ENCODE data around the gene ZNF783. TPM values are rescaled to one million over a fixed set of nuclear protein-coding genes. Genes with fewer than 3 reads are reported as not detected.
A peak's percentile ranks its signal among the peaks of the same experiment; 100 is the strongest.
"Not testable (repeated sequence)": the region's sequence is repeated elsewhere in the genome, so short reads cannot be mapped to it uniquely, and the experiment has no call there.

The ZNF783 gene
- polyA plus RNA-seq = 8.1 TPM

GRCh38 chr7:149261829-149262617, at the start of gene ZNF783:
TSS of gene ZNF783 (plus strand) at chr7:149262196. CDS start at chr7:149262334, 138 bp downstream.
- Mint-ChIP-seq H3K9me3 (no peaks in the 10 kb centered on the region), H3K4me3 (peak within 1 kb of the TSS; percentile 83 to 91 (median 87)), H3K4me1 (peaks cover 11 to 17% (median 13%) of the 10 kb centered on the region in 3 donors), H3K27ac (peak within 1 kb of the TSS; percentile 51 to 94 (median 90)), H3K27me3 (no peaks in the 10 kb centered on the region), H3K36me3 (peaks cover 4% of the 10 kb centered on the region)

- Mint-ChIP-seq H3K4me1 (no peaks in the 10 kb centered on the region), H3K36me3 (peaks cover 11% of the 10 kb centered on the region), H3K27me3 (no peaks in the 10 kb centered on the region), H3K9me3 (no peaks in the 10 kb centered on the region), H3K4me3 (no peak overlapping the region), H3K27ac (no peak overlapping the region)
Measured at GRCh38 chr7:149214020-149214720, 47.8 kb upstream of the ZNF783 start.

- no peak overlapping the region for H3K27ac Mint-ChIP-seq
- H3K36me3 Mint-ChIP-seq = peaks cover 12% of the 10 kb centered on the region
- H3K9me3 Mint-ChIP-seq = no peaks in the 10 kb centered on the region
Measured at GRCh38 chr7:149216402-149216801, 45.6 kb upstream of the ZNF783 start.

GRCh38 chr7:149217570-149217969, 44.4 kb upstream of the ZNF783 start:
- no peaks in the 10 kb centered on the region for H3K9me3 Mint-ChIP-seq
- no peaks in the 10 kb centered on the region for H3K4me1 Mint-ChIP-seq
- peaks cover 15% of the 10 kb centered on the region for H3K36me3 Mint-ChIP-seq
- H3K27me3 Mint-ChIP-seq = no peaks in the 10 kb centered on the region
- no peak overlapping the region for H3K27ac Mint-ChIP-seq
- no peak overlapping the region for H3K4me3 Mint-ChIP-seq

More at GRCh38 chr7:149216402-149216801, 45.6 kb upstream of the ZNF783 start:
- H3K4me1 Mint-ChIP-seq = no peaks in the 10 kb centered on the region
- H3K27me3 Mint-ChIP-seq = no peaks in the 10 kb centered on the region
- H3K4me3 Mint-ChIP-seq = no peak overlapping the region

DNA sequence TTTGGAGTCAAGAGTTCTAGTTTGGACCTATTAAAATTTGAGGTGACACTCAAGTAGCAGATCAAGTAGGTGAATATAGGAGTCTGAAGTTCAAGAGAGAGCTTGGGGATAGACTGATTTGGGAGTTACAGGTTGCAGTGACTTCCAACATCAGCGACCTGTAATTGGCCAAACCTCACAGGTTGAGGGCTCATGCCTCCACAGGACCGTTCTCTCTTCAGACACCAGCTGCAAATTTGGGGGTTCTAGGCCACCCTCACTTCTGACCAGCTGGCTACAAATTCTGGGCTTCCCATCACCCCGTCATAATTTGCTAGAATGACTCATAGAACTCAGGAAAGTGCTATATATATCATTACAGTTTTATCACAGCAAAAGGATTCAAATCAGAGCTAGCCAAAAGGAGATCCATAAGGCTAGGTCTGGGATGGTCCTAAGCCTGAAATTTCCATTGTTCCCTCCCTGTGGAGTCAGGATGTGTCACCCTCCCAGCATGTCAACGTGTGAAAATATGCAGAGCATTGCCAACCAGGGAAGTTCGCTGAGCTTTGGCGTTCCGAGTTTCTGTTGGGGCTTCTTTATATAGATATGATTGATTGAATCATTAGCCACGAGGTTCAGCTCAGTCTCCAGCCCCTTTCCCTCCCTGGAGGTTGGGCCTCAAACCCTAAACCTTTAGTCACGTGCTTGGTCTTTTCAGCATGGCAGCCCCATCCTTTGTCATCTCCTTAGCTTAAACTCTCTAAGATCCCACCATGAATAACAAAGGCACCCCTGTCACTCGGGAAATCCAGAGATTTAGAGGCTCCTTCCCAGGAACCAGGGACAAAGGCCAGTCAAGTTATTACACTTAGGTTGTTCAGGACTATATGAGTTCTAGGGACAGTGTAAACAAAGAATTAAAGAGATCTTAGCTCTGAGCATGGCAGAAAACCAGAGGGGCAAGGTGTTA, 43.3 kb upstream of the ZNF783 start:
- Mint-ChIP-seq H3K9me3 (no peaks in the 10 kb centered on the region), H3K27ac (no peak overlapping the region), H3K4me1 (no peaks in the 10 kb centered on the region)

GRCh38 chr7:149220534-149220933, 41.5 kb upstream of the ZNF783 start:
- Mint-ChIP-seq H3K9me3 (no peaks in the 10 kb centered on the region), H3K4me3 (no peak overlapping the region), H3K27ac (no peak overlapping the region), H3K27me3 (no peaks in the 10 kb centered on the region), H3K4me1 (no peaks in the 10 kb centered on the region), H3K36me3 (peaks cover 16% of the 10 kb centered on the region)

More for the DNA sequence above, 43.3 kb upstream of the ZNF783 start:
- Mint-ChIP-seq H3K4me3 (no peak overlapping the region), H3K27me3 (no peaks in the 10 kb centered on the region), H3K36me3 (peaks cover 15% of the 10 kb centered on the region)

DNA sequence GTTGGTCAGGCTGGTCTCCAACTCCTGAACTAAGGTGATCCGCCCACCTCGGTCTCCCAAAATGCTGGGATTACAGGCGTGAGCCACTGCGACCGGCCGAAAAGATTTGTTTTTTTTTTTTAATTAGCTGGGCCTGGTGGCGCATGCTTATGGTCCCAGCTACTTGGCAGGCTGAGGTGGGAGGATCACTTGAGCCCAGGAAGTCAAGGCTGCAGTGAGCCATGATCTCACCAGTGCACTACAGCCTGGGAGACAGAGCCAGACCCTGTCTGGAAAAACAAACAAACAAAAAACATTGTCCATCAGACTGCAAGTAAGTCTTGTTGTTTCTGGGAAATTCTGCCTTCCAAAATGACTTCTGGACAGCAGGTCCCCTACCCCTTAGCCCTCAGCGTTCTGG, 38.8 kb upstream of the ZNF783 start:
- Mint-ChIP-seq H3K27me3 (no peaks in the 10 kb centered on the region), H3K36me3 (peaks cover 15% of the 10 kb centered on the region), H3K27ac (no peak overlapping the region), H3K4me3 (no peak overlapping the region), H3K9me3 (no peaks in the 10 kb centered on the region), H3K4me1 (no peaks in the 10 kb centered on the region)

- no peaks in the 10 kb centered on the region for H3K9me3 Mint-ChIP-seq
- no peak overlapping the region for H3K4me3 Mint-ChIP-seq
- H3K27me3 Mint-ChIP-seq = no peaks in the 10 kb centered on the region
- H3K27ac Mint-ChIP-seq = no peak overlapping the region
- peaks cover 12% of the 10 kb centered on the region for H3K36me3 Mint-ChIP-seq
- H3K4me1 Mint-ChIP-seq = no peaks in the 10 kb centered on the region
Measured at GRCh38 chr7:149223761-149224160, 38.2 kb upstream of the ZNF783 start.

DNA sequence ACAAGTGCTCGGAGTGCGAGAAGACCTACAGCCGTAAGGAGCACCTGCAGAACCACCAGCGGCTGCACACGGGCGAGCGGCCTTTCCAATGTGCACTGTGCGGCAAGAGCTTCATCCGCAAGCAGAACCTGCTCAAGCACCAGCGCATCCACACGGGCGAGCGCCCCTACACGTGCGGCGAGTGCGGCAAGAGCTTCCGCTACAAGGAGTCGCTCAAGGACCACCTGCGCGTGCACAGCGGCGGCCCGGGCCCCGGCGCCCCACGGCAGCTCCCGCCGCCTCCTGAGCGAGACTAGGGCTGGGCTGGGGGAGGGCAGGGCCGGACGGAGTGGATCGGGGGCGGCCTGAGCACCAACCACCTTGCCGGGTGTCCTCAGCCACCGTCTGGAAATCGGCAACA, 37.6 kb upstream of the ZNF783 start:
- Mint-ChIP-seq H3K36me3 (peaks cover 10% of the 10 kb centered on the region), H3K9me3 (peaks cover 0 to 1% (median 0%) of the 10 kb centered on the region in 3 donors), H3K27me3 (no peaks in the 10 kb centered on the region), H3K4me1 (peaks cover 0 to 3% (median 0%) of the 10 kb centered on the region in 3 donors), H3K27ac (no peak overlapping the region), H3K4me3 (no peak overlapping the region)

GRCh38 chr7:149225106-149225505, 36.9 kb upstream of the ZNF783 start:
- Mint-ChIP-seq H3K4me3 (no peak overlapping the region), H3K27me3 (no peaks in the 10 kb centered on the region), H3K4me1 (peaks cover 0 to 3% (median 0%) of the 10 kb centered on the region in 3 donors), H3K36me3 (peaks cover 10% of the 10 kb centered on the region), H3K9me3 (peaks cover 0 to 1% (median 0%) of the 10 kb centered on the region in 3 donors), H3K27ac (no peak overlapping the region)

DNA sequence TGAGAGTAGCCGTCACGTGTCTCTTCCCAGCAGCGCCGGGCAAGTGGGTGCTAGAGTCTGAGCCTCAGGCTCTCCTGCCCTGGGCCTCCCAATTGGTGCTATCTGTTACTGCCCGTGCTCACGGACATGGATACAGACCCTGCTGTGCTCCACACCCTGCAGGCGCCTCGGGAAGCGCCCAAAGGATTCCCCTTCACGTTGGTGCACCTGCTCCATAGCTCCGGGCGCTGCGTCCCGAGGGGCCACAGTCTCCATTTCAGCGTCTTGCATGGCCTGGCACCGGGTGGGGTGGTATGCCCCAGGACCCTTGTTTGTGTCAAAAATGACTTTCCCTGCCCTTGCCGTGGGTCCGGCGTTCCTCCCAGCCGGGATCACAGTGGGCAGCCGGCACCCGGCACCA, 36.3 kb upstream of the ZNF783 start:
- Mint-ChIP-seq H3K4me3 (no peak overlapping the region), H3K4me1 (peaks cover 0 to 3% (median 0%) of the 10 kb centered on the region in 3 donors), H3K36me3 (peaks cover 10% of the 10 kb centered on the region), H3K27ac (peak overlapping the region in 1 of 3 donors; percentile 78), H3K9me3 (peaks cover 0 to 1% (median 0%) of the 10 kb centered on the region in 3 donors), H3K27me3 (no peaks in the 10 kb centered on the region)

DNA sequence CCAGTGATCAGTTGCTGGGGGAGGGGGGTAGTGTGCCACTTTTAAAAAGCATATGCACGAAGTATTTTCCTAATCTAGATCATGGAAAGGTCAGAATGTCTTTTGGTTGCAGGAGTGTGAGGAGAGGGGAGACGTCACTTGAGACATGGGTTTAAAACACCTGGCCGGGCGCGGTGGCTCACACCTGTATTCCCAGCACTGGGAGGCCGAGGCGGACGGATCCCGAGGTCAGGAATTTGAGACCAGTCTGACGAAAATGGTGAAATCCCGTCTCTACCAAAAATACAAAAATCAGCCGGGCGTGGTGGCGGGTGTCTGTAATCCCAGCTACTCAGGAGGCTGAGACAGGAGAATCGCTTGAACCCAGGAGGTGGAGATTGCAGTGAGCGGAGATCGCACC, 35.6 kb upstream of the ZNF783 start:
- H3K9me3 Mint-ChIP-seq, H3K27me3 Mint-ChIP-seq, H3K36me3 Mint-ChIP-seq, H3K4me3 Mint-ChIP-seq, H3K4me1 Mint-ChIP-seq: not testable (repeated sequence)
- H3K27ac Mint-ChIP-seq = peak overlapping the region in 2 of 3 donors; percentile 53 to 78

DNA sequence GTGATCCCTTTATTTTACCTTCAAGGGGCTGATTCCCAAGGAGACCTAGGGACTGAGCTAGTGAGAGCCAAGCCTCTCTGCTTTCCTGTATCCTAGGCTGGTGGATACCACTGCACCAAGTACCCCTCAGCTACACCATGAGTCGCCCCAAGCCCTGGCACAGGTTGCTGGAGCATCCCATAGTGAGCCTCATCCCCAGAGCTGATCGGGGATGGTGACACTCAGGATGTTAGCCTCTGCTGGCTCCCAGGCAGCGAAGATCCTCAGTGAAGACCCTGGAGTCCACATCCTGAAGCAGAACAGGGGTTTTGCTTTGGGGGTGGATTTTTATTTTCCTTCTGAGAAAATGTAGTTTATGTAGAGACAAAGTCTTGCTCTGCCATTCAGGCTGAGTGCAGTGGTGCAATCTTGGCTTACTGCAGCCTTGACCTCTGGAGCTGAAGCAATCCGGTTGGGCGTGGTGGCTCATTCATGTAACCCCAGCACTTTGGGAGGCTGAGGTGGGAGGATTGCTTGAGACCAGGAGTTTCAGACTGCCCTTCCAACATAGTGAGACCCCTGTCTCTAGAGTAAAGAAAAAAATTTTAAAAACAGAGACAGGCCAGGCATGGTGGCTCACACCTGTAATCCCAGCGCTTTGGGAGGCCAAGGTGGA, 35.0 kb upstream of the ZNF783 start:
- H3K4me3 Mint-ChIP-seq = no peak overlapping the region
- peaks cover 0 to 1% (median 0%) of the 10 kb centered on the region in 3 donors for H3K9me3 Mint-ChIP-seq
- no peaks in the 10 kb centered on the region for H3K27me3 Mint-ChIP-seq
- H3K36me3 Mint-ChIP-seq = peaks cover 6% of the 10 kb centered on the region
- peak overlapping the region in 1 of 3 donors; percentile 53 for H3K27ac Mint-ChIP-seq
- H3K4me1 Mint-ChIP-seq = peaks cover 0 to 3% (median 0%) of the 10 kb centered on the region in 3 donors

GRCh38 chr7:149228831-149229471, 33.0 kb upstream of the ZNF783 start:
- Mint-ChIP-seq H3K27ac (peak overlapping the region in 2 of 3 donors; percentile 80 to 94), H3K27me3 (peaks cover 8% of the 10 kb centered on the region), H3K4me1 (peaks cover 0 to 3% (median 0%) of the 10 kb centered on the region in 3 donors), H3K4me3 (no peak overlapping the region), H3K9me3 (peaks cover 0 to 1% (median 0%) of the 10 kb centered on the region in 3 donors), H3K36me3 (peaks cover 6% of the 10 kb centered on the region)

Data from IgD-negative memory B cell (primary cell).